Spinal cord (tissue), 10 donors: ENCODE data around the gene AKAP12. TPM values are rescaled to one million over a fixed set of nuclear protein-coding genes. Genes with fewer than 3 reads are reported as not detected.

Source experiments
- DNase-seq, 6 donors: peaks; one replicate each; pipeline versions ENCODE4 v3.0.0 to v3.0.0-alpha.2; 2013 to 2015; ENCODE audit warnings: low spot score in 6 of 6, low read depth in 4 of 6
- H3K27ac ChIP-seq: one replicate; pipeline ENCODE4 v1.5.1; 2013; ENCODE audit warnings: low read depth, low read length, control low read depth
- H3K27me3 ChIP-seq: one replicate; pipeline ENCODE4 v1.6.1; 2013; ENCODE audit warnings: low read length; ENCODE audit not compliant: control insufficient read depth, insufficient read depth
- H3K36me3 ChIP-seq: one replicate; pipeline ENCODE4 v1.6.1; 2013; ENCODE audit warnings: low read length; ENCODE audit not compliant: control insufficient read depth, insufficient read depth
- H3K4me1 ChIP-seq: one replicate; pipeline ENCODE4 v1.6.1; 2013; ENCODE audit warnings: low read length; ENCODE audit not compliant: control insufficient read depth, insufficient read depth
- H3K4me3 ChIP-seq: one replicate; pipeline ENCODE4 v1.5.1; 2013; ENCODE audit warnings: low read depth, low read length, control low read depth
- H3K9me3 ChIP-seq: one replicate; pipeline ENCODE4 v1.6.1; 2013; ENCODE audit warnings: low read length; ENCODE audit not compliant: control insufficient read depth, insufficient read depth
- WGBS: methylation state at CpG from one replicate; pipeline ENCODE4 v1.1.5; 2013; ENCODE audit warnings: missing lambda C conversion rate; ENCODE audit not compliant: insufficient coverage; 5-methylcytosine and 5-hydroxymethylcytosine counted together
- polyA plus RNA-seq, 2 donors: library from polyadenylated mRNA; unstranded; fragments of 120-200 nt; gene quantifications; one replicate each; pipeline ENCODE4 v1.2.1, GENCODE V29; 2013; ENCODE audit not compliant: insufficient read length in 2 of 2
- small RNA-seq: library from RNA; depleted of rRNA; stranded (forward); fragments of <200 nt; gene quantifications from one replicate; pipeline ENCODE3, GENCODE V24; 2014; ENCODE audit warnings: low replicate concordance
- total RNA-seq, 2 donors: library from RNA; depleted of rRNA in 1 of 2; stranded (reverse); fragments of 120-200 nt in 1 of 2; fragments of >200 nt in 1 of 2; gene quantifications; one replicate each; pipeline versions ENCODE4 v1.2.3 to v1.2.4, GENCODE V29; 2013 to 2014
- donor health status: healthy.

The AKAP12 gene
- total and polyA plus RNA-seq, 4 donors, result 94.8 to 292 (median 158) TPM

DNA sequence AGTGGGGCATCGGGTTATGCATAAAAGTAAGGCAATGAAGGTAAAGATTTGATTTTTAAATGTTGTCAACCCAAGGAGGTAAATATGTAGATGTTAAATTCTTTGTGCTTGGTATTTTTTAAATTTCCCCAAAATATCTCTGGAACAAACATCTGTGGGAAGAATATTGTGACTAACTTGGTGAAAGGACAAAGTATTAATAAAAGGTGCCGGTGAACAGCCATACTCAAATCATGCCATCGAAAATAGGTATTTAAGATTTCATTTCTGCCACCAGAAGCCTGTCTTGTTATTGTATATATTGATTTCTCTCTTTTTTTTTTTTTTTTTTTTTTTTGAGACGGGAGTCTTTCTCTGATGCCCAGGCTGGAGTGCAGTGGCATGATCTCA is 164.1 kb downstream of the AKAP12 start:
- Histone ChIP-seq H3K9me3 (no peaks in the 10 kb centered on the region), H3K4me3 (no peak overlapping the region), H3K27ac (no peak overlapping the region), H3K27me3 (no peaks in the 10 kb centered on the region), H3K36me3 (peaks cover 14% of the 10 kb centered on the region), H3K4me1 (peaks cover 4% of the 10 kb centered on the region)
- DNase-seq, result no peak
- 100% methylated on average over 1 of the region's 4 CpGs for WGBS

Small RNAs within 50 kb of the gene (small RNA-seq; reads per million reads assigned to genes)
- gene RF00019 (not detected), gene RNU6-1247P (not detected), gene RNU6-300P (not detected), gene RNY4P20 (61.3 reads per million, percentile 98 among the genes with 10 or more reads in this experiment)

Other genes with a start within 250 kb of the AKAP12 start
- gene ZBTB2, start 151.6 kb downstream of the AKAP12 start, total RNA-seq, result 10 to 100 TPM in 1 of 2 donors, 1 to 10 TPM in 1; 8.9 to 13.9 TPM
- 10 to 100 TPM in 1 of 2 donors, 1 to 10 TPM in 1; 9.7 to 12.4 TPM for gene ZBTB2, start 151.6 kb downstream of the AKAP12 start, polyA plus RNA-seq
- gene RMND1, start 212.2 kb downstream of the AKAP12 start, total RNA-seq, result 10 to 100 TPM; 30.4 to 39.7 TPM
- gene RMND1, start 212.2 kb downstream of the AKAP12 start, polyA plus RNA-seq, result 10 to 100 TPM; 25.2 to 25.4 TPM